GM19023 (cell line): ENCODE results near the gene RET.

Source experiments
- ATAC-seq: cut with Tn5 transposase; IDR thresholded peaks from one replicate; pipeline ENCODE4 v1.9.1; 2021; ENCODE audit warnings: mild to moderate bottlenecking, moderate library complexity; ENCODE audit not compliant: unreplicated experiment

Gene RET

DNA sequence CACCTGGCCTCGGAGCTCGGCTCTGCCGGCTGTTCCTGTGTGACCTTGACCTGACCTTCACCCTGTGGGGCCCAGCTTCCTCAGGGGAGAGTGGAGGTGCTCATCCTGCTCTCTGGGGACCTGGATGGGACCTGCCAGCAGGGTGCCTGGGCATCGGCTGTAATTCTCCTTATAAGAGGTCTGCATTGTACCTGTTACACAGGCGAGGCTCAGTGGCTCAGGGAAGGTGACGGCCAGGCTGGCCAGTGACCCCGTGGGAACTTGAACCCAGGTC is 29.0 kb downstream of the RET start:
- no peak for ATAC-seq

GRCh38 chr10:43106256-43107091 is 29.6 kb downstream of the RET start:
- no peak for ATAC-seq

DNA sequence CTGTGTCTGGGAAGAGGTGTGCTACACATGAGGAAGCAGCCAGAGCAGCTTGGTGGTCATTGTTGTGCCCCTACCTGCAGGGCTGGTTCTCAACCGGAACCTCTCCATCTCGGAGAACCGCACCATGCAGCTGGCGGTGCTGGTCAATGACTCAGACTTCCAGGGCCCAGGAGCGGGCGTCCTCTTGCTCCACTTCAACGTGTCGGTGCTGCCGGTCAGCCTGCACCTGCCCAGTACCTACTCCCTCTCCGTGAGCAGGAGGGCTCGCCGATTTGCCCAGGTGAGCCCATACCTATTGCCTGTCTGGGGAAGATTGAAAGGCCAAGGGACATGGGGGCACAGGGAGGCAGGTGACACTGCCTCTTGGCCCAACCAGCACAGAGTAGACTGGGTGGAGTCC is 32.1 kb downstream of the RET start:
- no peak for ATAC-seq

DNA sequence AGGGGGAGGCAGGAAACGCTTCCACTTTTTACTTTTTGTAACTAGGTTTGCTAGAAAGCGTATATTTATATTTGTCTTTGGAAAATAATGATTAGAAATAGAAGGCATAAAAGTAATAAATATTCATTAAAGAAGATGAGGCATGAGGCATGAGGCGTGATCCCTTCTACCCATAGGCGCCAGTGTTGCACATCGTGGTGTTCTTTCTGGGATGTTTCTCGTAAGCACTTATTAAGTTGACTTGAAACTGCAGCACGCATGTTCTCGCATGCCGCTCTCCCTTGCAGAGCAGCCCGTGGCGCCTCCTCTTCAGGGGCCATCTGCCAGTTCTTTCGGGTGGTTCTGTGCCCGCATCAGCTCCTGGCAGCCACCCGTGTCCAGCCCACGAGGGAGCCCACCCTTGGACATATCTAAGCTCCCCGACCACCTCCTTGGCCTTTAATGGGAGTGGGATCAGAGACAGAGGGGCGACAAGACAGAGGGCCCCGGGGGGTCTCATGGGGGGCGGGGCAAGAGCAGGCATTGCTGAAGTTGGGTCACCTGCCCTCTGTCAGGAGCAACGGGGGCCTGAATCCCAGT is 32.9 kb downstream of the RET start:
- ATAC-seq, result no peak

DNA sequence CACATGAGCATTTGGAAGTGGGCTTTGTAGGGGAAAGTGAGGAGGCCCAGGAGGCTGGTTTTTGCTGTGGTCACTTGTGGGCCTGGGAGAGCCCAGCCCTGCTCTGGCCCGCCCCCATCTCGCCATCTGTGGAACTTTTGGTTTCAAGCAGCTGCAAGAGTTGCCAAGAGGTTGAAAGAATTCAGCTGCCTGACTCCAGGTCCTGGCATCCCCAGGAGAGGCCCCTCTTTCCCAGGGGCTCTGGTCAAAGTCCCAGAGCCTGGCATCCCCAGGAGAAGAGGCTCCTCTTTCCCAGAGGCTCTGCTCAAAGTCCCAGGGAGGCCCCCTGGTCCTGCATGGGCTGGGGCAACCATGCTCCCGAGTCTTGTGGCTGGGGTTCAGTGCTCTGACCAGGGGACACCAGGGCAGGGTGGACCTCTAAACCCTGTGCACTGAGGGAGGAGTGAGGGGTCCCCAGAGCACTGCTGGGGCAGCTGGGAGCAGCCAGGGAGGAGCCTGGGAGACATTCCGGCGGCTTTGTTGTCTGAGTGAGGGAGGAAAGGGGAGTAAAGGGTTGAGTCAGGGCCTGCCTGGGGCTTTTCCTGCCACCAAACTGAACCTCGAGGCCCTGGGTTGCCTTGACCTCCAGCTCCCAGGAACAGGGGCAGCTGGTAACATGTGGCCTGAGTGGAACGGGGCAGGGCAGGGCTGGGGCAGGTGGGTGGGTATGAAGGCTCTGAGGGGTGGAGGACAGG is 33.6 kb downstream of the RET start:
- ATAC-seq, result peak; percentile 65

DNA sequence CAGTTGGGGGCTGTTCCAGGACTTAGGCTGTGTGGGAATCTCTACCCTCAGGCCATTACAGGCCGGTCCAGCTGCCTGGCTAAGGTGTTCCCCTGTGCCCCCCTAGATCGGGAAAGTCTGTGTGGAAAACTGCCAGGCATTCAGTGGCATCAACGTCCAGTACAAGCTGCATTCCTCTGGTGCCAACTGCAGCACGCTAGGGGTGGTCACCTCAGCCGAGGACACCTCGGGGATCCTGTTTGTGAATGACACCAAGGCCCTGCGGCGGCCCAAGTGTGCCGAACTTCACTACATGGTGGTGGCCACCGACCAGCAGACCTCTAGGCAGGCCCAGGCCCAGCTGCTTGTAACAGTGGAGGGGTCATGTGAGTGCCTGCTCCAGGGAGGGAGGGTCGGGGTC is 34.2 kb downstream of the RET start:
- ATAC-seq, result no peak

DNA sequence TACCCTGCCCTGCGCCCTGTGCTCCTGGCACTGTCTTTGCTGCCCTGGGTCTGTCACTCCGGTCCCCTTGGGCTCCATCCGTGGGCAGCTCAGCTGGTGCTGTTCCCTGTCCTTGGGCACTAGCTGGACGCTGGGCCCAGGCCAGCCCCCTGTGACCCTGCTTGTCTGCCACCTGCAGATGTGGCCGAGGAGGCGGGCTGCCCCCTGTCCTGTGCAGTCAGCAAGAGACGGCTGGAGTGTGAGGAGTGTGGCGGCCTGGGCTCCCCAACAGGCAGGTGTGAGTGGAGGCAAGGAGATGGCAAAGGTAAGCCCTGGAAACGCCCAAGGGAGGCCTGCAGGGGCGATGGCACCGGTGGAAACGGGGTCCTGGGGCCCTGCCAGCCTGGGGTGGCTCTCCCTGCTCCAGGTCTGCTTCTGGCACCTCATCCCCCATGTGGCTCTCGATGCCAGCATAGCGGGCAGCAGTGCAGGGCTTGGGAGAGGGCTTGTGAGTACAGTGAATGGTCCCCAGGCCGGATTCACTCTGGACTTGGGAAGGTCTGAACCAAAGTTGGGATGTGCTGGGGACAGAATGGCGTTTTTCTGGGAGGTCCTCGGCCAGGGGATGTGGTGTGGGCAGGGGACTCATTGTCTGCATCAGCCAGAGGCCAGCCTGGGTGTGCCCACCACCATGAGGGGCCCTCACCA is 35.2 kb downstream of the RET start:
- no peak for ATAC-seq

- no peak for ATAC-seq
Measured at GRCh38 chr10:43112608-43112961, 35.7 kb downstream of the RET start.

DNA sequence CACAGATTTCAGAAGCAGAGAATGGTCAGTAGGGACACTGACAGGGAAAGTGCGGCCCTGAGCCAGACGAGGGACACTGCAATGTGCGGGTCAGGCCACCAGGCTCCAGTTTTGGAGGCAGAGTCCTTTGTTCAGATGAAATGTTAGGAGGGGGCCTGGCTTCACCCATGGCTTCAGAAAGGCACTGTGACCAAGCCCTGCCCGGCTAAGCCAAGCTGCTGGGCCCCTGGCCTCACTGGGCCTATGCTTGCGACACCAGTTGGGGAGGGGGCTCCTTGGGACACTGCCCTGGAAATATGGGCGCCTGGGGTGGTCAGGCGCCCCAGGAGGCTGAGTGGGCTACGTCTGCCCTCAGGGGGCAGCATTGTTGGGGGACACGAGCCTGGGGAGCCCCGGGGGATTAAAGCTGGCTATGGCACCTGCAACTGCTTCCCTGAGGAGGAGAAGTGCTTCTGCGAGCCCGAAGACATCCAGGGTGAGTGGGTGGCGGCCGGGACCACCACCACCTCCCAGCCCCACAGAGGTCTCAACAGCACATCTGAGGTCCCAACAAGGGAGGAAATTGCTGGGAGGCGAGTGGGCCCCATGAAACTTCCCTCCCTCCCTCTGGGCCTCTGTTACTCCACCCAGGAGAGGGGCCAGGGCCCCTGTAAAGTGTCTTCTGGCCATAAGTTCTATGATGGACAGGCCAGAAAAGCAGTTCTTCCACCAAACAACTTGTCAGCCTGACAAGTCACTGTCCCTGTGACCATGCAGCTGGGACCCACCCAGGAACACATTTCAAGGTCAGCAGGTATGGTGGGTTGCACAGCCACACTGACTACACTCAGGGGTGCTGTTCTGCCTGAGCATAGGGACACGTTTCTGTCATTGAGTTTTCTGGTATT is 36.6 kb downstream of the RET start:
- no peak for ATAC-seq

DNA sequence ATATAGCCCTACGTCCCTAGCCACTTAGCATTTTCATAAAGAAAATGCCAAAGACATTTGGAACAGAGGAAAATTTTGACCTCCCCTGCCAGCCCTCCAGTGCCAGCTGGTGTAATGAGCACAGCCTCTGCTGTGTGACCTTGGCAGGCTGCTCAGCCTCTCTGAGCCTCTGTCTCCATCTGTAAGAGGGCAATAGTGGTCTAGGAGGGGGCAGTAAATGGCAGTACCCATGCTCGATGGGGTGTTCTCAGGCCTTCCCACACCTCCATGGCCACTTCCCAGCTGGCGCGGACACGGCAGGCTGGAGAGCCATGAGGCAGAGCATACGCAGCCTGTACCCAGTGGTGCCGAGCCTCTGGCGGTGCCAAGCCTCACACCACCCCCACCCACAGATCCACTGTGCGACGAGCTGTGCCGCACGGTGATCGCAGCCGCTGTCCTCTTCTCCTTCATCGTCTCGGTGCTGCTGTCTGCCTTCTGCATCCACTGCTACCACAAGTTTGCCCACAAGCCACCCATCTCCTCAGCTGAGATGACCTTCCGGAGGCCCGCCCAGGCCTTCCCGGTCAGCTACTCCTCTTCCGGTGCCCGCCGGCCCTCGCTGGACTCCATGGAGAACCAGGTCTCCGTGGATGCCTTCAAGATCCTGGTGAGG is 37.3 kb downstream of the RET start:
- no peak for ATAC-seq

DNA sequence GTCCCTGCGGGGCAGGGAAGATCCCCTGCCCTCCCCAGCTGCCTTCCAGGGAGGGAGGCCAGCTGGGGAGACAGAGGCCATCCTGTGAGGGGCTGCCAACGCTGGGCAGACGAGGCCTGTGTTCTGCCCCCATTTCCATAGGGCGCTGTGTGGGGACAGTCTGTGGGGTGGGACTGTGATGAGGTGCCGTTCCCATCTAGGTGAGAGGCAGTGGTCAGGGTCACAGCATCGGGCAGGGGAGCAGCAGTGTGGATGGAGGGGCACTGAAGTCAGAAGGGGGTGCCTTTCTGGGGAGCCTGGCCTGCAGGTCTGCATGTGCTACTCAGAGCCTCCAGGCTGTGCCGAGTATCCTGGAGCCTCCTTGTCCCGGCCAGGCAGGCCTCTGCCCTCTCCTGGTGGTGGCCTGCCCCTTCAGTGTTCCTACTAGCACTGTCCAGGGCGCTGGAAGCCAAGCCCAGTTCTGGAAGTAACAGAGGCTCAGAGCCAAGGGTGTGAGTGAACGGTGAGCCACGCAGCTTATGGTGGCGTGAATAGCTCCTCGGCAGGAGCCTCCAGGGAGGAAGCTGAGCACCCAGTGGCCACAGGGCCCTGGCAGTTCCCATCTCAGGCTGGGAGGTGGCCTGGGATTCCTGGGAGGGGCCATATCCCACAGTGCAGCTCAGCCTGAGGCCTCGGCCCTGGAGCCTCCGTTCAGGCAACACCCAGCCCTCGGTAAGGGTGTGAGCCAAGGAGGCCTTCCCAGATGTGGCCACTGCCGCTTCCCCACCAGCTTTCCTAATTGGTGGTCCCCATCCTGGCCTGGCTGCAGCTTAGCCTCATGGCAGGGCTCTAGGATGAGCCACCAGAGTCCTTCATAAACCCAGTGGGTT is 38.1 kb downstream of the RET start:
- no peak for ATAC-seq

- ATAC-seq, result no peak
Measured at GRCh38 chr10:43115881-43116595, 39.2 kb downstream of the RET start.

DNA sequence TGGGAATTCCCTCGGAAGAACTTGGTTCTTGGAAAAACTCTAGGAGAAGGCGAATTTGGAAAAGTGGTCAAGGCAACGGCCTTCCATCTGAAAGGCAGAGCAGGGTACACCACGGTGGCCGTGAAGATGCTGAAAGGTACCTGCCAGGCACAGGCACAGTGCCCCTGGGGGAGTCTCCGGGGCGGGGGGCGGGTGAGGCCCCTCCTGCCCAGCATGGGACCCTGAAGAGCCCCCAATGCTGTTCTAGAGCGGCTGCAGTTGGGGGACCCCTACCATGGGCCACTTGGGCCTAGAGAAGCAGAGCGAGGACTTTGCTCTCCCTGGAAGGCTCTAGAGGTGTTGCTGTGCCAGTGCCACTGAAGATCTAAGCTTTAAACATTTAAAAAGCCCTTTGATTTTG is 39.7 kb downstream of the RET start:
- ATAC-seq, result no peak

GRCh38 chr10:43117031-43117776 is 40.3 kb downstream of the RET start:
- ATAC-seq, result no peak

- ATAC-seq, result no peak
Measured at GRCh38 chr10:43117777-43118583, 41.1 kb downstream of the RET start.

- no peak for ATAC-seq
Measured at GRCh38 chr10:43118631-43119415, 42.0 kb downstream of the RET start.
